Dedifferentiated amniotic fluid mesenchymal stem cell (primary cell): ENCODE data around the gene GABPB2.

Source experiments
- DNase-seq: peaks from one replicate; pipeline ENCODE4 v3.0.0-alpha.2; 2016; ENCODE audit errors: extremely low spot score

GABPB2 gene

DNA sequence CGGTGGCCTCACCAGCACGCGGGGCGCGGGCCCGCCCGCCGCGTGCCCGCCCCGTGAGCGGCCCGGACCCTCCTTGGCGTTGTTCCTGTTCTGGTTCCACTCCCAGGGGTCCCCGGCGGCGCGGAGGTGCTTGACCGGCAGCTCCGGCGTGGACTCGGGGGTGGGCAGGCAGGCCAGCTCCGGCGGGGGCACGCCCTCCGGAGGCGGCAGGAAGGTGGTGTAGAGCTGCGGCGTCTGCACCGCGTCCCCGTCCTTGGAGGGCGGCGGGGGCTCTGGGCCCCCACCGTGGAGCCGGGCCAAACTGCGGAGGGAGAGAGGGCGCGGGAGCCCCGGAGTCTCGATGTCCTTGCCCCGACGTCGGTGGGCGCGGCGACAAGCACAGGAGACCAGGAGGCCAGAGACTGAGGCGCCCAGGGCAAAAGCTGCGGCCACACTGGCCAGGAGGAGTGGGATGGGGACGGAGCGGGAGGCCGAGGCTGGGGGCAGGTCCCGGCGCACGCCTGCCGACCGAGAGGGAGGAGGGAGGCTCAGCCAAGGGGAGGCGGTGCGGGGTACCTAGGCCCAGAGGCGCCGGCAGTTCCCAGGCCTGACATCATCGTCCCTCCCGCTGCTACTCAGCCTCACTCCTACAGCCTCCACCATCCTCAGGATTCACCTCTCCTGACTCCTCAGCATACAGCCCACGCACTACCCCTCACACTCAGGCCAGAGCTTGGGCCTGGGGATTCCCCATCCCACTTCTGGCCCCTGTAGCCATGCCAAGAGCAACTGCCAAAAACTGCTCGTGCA lies 62.7 kb downstream of the GABPB2 start:
- DNase-seq, result no peak

DNA sequence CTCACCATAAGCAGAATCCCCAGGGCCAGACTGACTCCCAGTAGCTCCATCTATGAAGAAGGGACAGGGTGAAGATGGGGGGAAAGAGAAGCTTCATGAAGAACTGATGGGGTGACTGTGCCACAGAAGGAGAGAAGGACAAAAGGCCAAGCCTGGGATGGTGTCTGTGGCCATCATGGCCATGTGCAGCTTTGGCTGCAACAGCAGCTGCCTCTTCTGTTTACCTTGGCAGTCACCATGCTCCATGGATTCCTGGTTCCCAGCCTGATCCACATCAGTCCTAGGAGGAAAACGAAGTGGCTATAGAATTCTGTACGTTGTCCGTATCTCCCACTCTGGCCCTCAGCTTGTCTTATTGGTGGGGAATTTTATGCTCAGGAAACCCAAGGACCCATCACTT lies 63.8 kb downstream of the GABPB2 start:
- DNase-seq, result no peak

DNA sequence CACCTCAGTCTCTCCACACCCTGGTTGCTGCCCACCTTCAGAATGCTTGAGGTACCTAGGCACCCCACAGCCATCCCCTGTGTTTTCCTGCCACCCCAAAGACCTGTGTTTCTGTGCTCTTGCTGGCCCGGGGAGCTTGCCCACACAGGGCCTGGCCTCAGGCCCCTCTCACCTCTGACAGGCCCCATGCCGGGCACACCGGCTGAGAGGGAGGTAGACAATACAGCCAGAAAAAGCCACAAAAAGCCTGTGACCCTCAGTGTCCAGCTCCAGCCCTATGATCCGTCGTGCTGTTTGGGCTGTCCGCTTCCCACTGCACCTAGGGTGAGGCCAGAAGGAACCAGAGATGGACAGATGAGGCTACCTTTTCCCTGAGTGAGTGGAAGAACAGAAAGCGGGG lies 64.4 kb downstream of the GABPB2 start:
- no peak for DNase-seq

DNA sequence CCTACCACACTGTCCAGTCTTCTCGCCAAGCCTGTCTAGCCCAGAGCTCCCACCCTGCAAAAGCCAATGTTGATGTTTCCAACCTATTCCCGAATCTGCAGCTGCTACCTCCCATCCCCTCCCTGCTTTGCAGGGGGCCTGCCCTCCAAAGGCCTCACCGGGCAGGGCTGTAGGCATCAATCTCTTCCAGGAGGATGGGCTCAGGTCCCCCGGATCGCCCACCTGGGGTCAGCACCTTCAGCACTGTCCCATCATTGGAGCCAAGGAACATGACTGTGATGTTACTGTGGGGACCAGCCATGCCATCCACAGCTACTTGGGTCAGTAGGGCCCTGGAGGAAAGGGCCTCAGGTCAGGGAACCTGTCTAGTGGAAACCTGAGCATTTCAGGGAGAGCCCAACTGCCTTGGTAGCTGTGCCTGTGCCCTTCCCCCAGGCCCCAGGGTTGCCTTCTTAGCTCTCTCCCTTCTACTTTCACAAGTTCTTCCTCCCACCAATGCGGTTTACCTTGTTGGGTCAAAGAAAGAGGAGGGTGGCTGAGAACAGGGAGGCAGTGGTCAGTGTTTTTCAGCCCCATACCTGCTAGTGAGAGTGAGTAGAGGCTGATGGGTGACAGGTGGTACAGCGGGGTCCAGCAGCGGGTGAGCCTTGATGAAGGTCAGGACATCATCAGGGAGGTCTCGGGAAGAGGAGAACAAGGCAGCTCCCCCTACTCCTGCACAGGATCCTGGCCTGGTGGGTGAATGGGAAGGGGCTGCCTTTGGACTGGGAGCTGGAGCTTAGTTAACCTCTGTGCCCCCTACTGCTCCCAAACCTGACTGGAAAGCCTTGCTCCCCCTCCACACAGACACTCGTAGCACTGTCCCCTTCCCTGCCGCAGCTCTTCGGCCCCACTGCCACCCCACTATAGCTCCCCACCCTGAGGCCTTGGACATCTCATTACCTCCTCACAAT lies 65.1 kb downstream of the GABPB2 start:
- no peak for DNase-seq

DNA sequence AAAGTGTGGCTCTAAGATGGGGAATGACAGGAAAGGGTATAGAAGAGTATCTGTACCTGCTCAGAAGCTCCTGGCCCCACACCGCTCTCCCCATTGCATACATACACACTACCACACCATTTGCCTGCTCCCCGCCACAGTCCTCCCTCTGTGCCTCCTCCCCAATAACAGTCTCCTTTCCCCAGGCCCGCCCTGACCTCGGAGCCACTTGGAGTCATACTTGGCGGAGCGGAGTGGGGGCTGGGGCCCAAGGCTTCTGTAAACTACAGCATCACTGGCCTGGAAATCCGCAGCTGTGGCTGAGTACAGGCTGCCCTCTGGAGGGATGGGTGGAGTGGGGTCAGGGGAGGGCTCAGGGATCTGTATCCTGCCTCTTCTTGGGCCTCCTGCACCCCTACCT lies 67.2 kb downstream of the GABPB2 start:
- DNase-seq, result no peak

DNA sequence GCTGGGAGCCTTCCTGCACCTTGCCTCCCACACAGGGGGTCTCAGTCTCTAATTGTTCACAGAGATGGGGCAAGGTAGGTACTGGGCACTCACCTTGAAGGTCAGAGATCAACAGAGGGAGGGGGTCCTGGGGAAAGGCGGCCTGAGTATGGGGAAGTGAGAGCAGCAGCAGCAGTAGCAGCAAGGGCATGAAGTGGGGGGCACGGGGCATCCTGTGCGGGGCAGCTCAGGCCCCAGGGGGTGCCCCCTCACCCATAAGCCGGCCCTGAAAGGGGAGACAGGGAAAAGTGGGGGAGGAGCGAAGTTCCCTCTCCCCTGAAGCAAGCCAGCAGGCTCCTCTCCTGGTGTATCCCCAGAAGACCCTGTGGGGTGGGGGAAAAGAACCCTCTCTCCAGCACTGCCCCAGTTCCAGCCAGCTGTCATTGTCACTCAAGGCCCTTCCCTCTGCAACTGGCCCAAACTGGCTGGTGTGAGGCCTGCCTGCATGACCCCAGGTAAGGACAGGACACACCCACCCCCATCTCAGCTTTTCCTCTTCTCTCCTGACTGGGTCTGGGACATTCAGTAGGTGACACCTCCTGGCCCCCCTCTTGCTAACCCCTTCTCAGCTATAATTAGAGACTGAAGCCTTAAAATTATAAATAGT lies 72.0 kb downstream of the GABPB2 start:
- no peak for DNase-seq

DNA sequence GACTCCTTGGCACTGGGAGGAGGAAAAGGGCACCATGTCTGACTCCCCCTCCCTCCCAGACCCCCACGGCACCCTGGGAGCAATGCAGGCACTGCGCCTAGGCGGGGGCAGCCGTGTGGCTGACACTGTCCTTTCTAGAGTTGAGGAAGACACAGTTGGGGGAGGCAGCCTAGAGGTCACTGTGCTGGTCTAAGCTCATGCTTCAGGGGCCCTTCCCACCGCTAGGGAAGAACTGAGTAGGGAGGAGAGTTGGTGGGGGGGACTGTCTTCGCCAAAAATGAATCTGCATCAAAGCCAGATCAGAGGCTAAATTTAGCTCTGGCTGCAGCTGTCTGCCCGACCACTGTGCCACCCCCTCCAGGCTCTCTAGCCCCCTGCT lies 72.5 kb downstream of the GABPB2 start:
- DNase-seq, result no peak

DNA sequence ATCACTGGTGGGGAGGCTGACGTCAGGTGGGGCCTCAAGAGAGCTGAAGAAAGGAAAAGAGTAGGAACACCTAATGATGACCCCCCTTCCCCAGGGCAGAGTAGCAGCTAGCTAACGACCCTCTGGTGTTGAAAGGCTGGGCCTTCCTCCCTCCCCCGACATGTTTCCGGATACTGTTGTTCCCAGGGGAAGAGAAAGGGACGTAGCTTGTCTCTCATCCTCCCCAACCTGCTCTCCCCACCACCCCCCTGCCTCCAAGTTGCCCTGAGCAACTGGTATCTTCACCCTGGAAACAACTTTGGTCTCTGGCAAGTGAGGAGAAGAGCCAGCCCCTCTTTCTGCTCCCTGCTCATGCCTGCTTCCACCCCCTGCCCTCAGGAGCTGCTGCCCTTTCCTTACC lies 73.4 kb downstream of the GABPB2 start:
- no peak for DNase-seq

DNA sequence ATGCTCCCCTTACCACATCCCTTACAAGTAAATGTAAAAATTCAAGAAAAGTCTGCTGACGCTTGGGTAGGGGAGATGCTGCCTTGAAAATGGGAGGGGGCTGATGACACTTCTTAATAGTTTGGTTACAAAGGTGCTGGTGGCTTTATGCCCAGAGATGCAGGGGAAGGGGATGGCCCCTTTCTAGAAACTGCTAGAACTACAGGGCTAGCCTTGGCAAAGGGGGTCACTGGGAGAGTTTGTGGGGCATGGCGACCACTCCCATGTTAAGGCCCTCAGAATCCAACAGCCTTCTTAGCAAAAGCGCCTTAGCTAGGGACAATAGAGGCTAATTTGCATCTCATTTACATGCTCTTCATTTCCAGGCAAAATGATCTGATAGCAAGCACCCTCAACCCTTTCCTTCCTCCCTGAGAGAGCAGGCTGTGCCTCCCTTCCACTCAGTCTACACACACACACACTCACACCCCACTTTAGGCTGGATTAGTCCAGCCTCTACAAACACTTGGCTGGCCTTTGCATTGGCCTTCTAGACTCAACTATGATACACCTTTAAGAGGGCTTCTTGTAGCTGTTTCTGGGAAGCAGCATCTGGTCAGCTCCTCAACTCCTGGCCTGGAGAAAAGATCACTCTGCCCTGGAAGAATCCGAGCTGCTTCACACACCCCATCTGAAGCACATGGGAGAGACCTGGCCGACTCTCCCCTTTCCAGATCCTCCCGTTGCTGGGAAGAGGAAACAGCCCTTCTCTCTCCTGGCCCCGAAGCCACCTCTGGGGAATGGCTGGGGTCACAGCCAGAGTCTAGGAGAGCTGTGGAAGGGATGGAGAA lies 74.1 kb downstream of the GABPB2 start:
- DNase-seq, result no peak

DNA sequence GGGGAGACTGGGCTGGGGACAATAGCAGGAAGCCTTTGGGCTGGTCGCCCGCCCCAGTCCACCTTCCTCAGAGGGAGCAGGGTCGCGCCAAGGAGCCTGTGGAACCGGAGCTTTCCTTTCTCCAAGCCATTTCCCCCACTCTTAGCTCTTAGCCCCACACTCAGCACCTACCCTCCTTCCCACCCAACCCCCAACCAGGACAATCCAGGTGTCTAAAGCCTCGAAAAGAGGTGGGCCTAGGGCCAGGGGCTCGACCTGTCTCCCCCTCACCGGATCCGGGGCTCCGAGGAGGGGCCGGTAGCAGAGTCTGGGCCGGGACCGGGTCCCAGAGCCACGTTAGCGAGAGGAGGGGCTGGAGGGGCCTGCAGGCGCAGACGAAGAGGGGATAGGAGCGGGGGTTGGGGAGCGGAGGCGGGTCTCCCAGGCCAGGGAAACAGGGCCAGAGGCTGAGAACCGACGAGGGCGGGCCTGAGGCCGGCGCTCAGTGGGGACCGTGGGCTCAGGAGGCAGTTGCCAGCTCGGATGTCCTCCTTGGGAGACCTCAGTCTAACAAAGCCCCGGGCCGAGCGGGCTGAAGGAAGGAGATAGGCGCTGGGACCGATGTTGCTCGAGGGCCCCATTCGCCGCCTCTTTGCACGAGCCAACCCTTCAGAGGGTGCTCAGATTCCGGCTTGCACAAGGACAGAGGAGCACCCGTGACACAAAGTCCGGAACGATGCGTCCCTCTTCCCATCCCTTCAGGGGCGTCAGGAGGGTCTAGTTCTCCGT lies 74.9 kb downstream of the GABPB2 start:
- DNase-seq, result no peak

DNA sequence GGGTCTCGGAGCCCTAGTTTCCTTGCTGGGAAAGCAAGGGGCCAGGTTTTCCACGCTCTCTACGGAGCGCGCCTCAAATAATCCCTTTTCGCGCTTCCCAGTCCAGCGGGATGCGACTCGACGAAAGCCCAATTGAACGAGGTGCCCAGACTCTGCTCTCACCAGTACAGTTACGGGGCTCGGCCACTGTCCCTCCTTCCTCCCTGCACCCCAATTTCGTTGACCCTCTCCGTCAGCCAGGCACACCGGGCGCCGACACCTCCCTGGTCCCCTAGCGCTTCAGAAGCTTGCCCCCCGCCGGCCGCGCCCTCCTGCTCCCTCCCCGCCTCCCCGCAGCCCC lies 75.5 kb downstream of the GABPB2 start:
- no peak for DNase-seq

DNA sequence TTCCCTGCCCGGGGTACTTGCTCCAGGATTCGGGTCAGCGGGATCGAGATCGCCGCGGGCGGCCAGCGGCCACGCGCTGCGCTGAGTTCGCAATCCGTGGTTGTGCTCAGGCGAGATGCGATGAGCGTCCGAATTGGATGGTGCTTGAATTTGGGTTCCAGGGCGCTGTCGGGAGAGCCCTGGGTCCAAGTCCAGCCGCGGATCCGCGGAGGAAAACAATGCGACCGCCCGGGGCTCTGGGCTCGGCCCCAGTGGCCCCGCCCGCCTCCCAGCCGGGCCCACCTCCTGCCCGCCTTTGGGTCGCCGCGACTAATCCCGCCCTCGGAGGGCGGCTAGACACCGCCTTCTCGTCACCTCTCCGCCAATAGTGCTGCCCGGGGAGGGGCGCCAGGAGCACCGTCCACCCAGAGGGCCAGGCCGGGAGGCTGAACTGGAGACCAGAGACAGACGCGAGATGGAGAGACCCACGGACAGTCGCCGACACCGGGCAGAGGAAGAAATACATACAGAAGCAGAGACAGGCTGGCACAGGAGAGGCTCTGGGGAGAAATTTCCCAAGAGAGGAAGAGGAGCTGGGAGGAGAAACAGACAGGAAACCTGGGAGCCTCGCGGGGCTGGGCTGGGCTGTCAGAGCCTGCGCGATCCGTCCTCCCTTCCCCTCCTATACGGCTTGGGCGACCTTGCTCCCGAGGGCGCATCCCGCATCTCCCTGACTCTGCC lies 76.0 kb downstream of the GABPB2 start, which contains the start of gene SEMA6C:
Gene SEMA6C (minus strand): TSS at position 220 of the 720 bp plus-strand sequence. CDS start 4,010 bp downstream, outside the sequence.
- DNase-seq, result peak; percentile 80

DNA sequence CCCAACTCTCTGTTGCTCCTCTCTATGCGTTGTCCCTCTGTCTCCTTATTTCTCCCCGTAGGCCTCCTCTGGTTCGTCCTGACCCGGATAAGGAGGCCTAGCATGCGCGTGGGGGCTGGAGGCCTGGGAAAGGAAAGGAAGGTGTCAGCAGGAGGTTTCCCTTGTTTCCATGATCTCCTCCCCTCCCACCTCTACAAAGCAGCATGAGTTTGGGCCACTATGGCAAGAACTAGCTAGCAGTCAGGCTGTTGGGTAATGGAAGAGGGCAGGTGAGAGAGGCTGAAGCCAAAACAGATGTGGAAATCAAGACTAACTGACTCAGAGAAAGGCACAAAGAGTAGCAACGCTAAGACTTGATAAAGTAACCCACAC lies 76.6 kb downstream of the GABPB2 start:
- DNase-seq, result no peak

DNA sequence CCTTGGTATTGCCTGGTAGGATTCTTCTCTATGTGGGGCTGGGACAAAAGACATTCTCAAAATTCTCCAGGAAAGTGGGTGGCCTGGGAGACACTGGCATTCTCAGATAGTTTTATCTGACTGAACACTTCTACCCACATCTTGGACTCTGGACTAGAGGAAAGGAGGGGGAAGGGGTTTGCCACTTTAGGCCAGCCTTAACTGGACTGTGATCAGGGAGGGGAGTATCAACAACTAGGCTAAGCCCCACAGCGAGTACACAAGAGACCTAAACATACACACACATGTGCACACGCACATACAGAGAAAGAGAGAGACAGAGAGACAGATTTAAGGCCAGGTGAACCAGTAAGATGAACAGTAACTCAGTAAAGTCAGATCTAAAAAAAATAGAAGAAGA lies 77.1 kb downstream of the GABPB2 start:
- DNase-seq, result no peak

DNA sequence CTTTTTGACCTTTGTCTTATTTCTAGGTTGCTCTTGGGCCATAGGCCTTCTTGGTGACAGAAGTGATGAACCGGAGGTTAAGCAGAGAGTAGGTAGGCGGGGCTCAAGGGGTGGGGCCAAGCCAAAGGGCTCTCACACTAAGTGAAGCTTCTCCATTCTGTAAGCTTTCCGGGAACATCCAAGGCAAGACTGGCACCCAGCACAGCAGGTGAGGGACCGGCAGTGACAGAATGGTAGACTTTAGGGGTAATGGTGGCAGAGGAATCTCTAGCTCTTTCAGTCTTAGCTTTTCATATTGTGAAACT lies 85.9 kb downstream of the GABPB2 start, which contains the start of gene TNFAIP8L2:
Gene TNFAIP8L2 (plus strand): TSS at position 135 of the 305 bp plus-strand sequence. CDS start 2,049 bp downstream, outside the sequence.
- DNase-seq, result no peak

DNA sequence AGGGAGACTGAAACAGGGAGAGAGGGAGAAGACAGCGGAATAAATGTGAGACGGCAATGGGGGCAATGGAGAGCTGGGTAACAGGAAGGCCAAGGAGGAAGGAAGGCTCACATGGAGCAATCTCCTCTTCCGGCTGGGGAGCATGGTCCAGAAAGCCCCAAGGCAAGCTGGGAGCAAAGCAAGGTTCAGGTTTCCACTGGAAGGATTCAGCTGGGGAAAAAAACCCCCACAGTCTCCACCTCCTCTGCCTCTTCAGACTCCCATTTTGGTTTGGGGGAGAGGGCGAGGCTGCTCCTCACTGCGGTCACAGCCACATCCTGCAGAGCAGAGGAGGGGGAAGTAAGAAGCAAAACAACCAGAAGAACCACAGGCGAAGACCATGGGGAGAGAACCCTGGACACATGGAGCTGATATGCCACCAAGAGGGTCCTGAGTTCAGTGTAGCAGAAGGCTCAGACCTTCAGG lies 86.5 kb downstream of the GABPB2 start:
- no peak for DNase-seq

DNA sequence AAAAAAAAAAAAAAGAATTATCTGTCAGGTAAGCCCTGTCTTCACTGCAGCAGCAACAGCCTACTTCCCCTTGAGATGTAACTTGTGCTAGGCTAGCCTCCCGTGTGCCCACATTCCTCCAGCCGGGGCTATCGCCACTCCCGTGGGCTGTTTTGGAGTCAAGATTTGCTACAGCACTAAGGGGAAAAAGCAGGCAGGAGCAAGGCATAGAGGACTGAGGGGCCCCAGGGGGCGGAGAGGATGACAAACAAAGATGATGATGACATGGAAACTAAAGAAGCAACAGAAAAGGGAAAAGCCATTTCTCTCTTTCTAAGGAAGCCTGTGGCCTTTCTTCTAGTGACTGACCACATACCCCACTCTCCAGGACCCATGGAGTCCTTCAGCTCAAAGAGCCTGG lies 87.8 kb downstream of the GABPB2 start:
- no peak for DNase-seq

DNA sequence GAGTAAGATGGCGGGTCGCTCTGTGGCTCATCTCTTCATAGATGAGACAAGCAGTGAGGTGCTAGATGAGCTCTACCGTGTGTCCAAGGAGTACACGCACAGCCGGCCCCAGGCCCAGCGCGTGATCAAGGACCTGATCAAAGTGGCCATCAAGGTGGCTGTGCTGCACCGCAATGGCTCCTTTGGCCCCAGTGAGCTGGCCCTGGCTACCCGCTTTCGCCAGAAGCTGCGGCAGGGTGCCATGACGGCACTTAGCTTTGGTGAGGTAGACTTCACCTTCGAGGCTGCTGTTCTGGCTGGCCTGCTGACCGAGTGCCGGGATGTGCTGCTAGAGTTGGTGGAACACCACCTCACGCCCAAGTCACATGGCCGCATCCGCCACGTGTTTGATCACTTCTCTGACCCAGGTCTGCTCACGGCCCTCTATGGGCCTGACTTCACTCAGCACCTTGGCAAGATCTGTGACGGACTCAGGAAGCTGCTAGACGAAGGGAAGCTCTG lies 88.2 kb downstream of the GABPB2 start:
- DNase-seq, result no peak

DNA sequence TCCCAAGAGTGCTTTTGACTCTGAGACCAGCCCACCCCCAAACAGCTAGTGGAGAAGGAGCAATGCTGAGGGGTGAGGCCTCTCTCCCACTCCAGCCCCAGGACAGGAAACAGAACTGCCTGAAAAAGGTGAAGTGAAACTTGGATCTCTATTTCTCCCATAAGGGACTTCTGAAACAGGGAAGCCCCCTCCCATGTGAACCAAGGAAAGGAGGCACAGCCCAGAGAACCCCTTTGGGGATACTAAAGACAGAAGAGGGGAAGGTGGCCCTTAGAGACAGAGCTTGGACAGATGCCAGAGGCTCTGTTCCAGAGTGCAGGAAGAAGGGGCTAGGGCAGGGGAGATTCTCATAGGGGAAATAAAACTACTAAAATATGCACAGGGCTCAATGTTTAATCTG lies 88.8 kb downstream of the GABPB2 start:
- DNase-seq, result no peak

DNA sequence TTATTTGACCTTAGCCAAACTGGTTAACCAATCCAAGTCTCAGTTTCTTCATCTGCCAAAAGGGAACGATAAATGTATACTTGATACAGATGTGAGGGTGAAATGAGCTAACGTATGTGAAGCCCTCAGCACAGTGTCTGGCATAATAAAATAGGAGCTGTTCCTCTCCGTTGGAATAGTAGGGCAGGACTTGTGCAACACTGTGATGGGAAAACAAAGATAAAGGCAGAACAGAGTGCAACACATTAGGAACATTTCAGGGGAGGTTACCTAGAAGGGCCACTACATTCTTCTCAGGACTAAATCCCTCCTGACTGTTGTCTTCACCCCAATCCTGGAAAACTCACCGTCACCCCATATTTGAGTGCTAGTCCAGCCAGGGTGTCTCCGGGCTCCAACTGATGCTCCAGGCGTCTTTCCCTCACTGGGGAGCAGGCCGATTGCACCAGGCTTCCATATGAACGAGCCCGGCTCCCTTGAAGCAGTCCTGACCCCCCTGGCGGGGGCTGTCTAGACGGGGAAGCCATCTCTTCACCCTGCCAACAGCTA lies 94.2 kb downstream of the GABPB2 start:
- DNase-seq, result peak; percentile 26
